Cortex of kidney (tissue), 1 donor: ENCODE data around the gene HCRT.
"Not testable (repeated sequence)": the region's sequence is repeated elsewhere in the genome, so short reads cannot be mapped to it uniquely, and the experiment has no call there.

Experiments used
- DNase-seq: peaks from one replicate; lab custom pipeline; 2025; lab: John Stamatoyannopoulos, UW

Gene HCRT

GRCh38 chr17:42197564-42198156 is 12.4 kb upstream of the HCRT start:
- DNase-seq: no peak

GRCh38 chr17:42193969-42194899 is 9.0 kb upstream of the HCRT start, which contains the start of gene GHDC:
Gene GHDC, minus strand, starts transcription at chr17:42194494. Its CDS starts 913 bp downstream, at chr17:42193581.
- DNase-seq: no peak

DNA sequence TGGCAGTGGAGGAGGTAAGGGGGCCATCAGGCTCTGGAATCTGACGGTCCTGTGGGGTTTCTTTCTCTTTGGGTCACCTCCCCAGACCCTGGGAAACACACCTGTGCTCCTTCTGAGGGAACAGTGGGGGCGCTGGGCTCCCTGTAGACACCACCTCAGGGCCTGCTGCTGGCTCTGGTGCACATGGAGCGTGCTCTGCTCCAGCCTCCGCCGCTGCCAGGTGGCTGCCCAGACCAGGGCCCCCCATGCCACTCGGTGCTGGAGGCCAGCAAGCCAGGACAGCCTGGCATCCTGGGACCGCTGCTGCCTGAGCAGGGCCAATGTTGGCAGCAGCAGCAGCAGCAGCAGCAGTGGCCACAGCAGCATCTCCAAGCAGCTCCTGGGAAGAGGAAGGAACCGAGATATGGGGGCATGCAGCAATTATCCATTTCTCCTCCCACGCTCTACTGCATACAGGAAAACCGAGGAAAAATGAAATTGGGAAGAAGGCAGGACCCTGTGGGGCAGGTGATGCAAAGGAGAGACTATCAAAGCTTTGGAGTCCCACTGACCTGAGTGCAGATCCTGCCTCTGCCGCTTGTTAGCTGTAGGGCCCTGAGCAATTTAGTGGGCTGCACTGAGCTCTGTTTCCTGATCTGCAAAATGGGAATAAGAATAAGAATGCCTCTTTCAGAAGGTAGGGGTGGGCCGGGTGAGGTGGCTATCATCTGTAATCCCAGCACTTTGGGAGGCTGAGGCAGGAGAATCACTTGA is 8.1 kb upstream of the HCRT start:
- no peak for DNase-seq

DNA sequence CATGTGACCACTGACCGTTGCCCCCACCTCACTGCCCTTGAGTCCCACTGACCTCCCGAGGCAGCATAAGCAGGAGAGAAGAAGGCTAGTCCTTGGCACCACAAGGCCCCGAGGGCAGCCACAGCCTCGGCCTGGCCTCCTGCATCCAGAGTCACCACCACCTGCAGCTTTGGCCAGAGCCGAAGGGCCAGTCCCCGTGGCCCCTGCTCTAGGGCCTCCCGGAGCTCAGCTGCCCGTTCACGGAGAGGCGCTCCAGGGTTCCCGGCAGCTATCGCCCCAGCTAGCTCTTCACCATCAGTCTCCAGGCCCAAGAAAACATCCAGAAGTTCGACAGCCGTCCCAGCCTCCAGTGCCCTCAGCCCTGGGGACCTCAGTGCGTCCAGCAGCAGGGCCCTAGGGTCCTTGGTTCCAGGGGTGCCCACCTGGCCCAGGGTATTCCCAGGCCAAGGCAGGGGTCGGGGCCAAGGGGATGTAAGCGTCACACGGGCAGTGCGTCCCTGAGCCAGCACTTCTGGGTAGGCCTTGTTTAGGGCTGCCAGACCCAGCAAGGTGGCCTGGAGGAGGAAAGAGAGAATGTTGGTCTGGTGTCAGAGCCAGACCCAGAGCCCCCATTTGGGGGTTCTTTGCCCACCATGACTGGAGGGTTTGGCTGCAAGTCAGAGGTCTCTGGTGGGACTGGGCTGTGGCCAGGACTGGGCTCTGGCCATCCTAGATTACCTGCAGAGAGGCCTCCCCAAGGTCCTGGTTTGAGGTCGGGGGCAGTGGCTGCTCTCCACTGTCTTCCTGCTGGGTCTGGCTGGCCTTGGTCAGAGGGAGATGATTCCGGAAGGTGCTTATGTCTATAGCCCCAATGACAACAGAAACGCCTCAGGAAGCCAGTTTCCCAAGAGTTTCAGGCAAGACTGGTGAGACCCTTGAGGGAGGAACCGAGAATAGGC is 7.2 kb upstream of the HCRT start:
- no peak for DNase-seq

- DNase-seq: no peak
Observed at GRCh38 chr17:42191275-42191608, 6.0 kb upstream of the HCRT start.

GRCh38 chr17:42190491-42191274 is 5.4 kb upstream of the HCRT start:
- DNase-seq: no peak

DNA sequence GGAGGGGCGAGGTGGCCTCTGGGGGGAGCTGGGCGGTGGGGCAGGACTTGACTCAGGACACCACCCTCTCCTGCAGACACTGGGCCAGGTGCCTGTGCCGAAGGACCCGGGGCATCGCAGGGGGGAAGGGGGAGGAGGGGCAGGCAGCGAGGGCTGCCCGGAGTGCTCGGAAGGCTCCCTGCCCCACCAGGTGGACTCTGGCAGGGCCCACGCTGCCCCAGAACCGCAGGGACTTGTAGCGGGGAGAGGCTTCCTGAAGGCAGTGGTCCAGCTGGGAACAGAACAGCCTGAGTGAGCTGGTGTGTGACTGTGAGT is 4.4 kb upstream of the HCRT start:
- DNase-seq: no peak

- DNase-seq: no peak
Observed at GRCh38 chr17:42188749-42189650, 3.7 kb upstream of the HCRT start.

GRCh38 chr17:42187833-42188232 is 2.6 kb upstream of the HCRT start:
- DNase-seq: no peak

DNA sequence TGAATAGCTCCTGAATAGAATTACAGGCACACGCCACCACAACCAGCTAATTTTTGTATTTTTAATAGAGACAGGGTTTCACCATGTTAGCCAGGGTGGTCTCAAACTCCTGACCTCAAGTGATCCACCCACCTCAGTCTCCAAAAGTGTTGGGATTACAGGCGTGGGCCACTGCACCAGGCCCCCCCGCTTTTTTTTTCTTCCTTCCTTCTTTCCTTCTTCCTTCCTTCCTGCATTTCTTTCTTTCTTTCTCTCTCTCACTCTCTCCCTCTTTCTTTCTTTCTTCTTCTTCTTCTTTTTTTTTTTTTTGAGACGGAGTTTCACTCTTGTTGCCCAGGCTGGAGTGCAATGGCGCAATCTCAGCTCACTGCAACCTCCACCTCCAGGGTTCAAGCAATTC is 939 bp upstream of the HCRT start:
- not testable (repeated sequence) for DNase-seq

GRCh38 chr17:42185621-42185930 is 324 bp upstream of the HCRT start:
- DNase-seq: no peak

- DNase-seq: no peak
Observed at GRCh38 chr17:42183741-42184711, 1.2 kb downstream of the HCRT start.

DNA sequence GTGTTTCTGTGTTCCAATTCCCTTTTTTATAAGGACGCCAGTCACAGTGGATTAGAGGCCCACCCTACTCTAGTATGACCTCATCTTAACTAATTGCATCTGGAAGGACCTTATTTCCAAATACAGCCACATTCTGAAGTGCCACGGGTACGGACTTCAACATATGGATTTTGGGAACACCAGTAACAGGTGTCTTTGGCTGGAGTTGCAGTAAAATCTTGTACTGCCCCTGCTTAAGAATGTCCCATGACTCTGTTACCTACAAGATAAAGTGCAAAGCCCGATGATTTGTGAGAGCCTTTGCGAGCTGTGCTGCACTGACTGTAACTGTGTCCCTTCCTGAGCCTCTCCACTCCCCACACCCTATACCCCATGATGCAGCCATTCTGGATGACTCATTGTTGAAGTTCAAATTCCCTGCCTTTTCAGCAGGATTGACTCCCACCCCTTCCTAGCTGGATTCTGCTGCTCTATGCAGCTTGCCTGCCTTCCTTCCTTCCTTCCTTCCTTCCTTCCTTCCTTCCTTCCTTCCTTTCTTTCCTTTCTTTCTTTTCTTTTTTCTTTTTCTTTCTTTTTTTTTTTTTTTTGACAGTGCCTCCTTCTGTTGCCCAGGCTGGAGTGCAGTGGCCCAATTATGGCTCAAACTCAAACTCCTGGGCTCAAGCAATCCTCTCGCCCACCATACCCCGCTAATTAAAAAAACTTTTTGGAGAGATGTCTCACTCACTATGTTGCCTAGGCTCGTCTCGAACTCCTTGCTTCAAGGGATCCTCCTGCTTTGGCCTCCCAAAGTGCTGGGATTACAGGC is 2.1 kb downstream of the HCRT start:
- no peak for DNase-seq

GRCh38 chr17:42181851-42182207 is 3.4 kb downstream of the HCRT start:
- no peak for DNase-seq

GRCh38 chr17:42180922-42181850 is 4.1 kb downstream of the HCRT start, which contains the start of gene KCNH4:
Gene KCNH4, minus strand, starts transcription at chr17:42181142. Its CDS starts 197 bp downstream, at chr17:42180945.
- no peak for DNase-seq

GRCh38 chr17:42180411-42180921 is 4.8 kb downstream of the HCRT start:
- no peak for DNase-seq
